ENCODE results near the gene TP53RK. TPM values are rescaled to one million over a fixed set of nuclear protein-coding genes. Genes with fewer than 3 reads are reported as not detected.

The TP53RK gene
- total and polyA plus RNA-seq, 10 donors: 6.9 to 24.2 (median 11.6) TPM

DNA sequence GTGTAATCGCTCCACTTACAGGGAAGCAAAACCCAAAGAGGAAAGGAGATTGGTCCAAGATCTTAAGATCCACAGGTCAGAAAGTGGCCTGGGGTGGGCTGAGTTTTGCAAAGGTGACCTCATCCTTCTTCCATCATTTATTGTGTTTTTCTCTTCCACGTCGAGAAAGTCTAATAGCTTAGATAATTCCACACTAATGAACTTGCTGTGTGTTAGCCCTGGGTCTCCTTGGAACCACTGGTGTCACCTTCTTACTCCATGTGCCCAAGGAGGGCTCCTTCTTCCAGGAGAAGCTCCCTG, 39.6 kb downstream of the TP53RK start:
- TF ChIP-seq POLR2AphosphoS5 (IDR thresholded peaks at IDR 0.05): no peak
- TF ChIP-seq POLR2A (IDR thresholded peaks at IDR 0.05): no peak
- TF ChIP-seq, protein P1, sequence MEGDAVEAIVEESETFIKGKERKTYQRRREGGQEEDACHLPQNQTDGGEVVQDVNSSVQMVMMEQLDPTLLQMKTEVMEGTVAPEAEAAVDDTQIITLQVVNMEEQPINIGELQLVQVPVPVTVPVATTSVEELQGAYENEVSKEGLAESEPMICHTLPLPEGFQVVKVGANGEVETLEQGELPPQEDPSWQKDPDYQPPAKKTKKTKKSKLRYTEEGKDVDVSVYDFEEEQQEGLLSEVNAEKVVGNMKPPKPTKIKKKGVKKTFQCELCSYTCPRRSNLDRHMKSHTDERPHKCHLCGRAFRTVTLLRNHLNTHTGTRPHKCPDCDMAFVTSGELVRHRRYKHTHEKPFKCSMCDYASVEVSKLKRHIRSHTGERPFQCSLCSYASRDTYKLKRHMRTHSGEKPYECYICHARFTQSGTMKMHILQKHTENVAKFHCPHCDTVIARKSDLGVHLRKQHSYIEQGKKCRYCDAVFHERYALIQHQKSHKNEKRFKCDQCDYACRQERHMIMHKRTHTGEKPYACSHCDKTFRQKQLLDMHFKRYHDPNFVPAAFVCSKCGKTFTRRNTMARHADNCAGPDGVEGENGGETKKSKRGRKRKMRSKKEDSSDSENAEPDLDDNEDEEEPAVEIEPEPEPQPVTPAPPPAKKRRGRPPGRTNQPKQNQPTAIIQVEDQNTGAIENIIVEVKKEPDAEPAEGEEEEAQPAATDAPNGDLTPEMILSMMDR (IDR thresholded peaks at IDR 0.05 in 8 of 11, conservative IDR thresholded peaks at IDR 0.05 in 3 of 11): no peak
- no peak overlapping the region for H3K4me3 ChIP-seq
- intact Hi-C loops (cut with DNase I; ENCODE audit: low total_unique reads): no loop called here
- whole genome bisulfite sequencing, 5 donors: 69 to 87% (median 78%) methylated on average over 3 of the region's 3 CpGs
- H3K36me3 ChIP-seq: no peaks in the 10 kb centered on the region
- no peak overlapping the region for H3K27ac ChIP-seq
- H3K4me1 ChIP-seq: no peaks in the 10 kb centered on the region
- no peak for DNase-seq
- H3K9me3 ChIP-seq: no peaks in the 10 kb centered on the region
- H3K27me3 ChIP-seq (replicated peaks in 1 of 7): peaks cover 0 to 53% (median 15%) of the 10 kb centered on the region in 7 donors

DNA sequence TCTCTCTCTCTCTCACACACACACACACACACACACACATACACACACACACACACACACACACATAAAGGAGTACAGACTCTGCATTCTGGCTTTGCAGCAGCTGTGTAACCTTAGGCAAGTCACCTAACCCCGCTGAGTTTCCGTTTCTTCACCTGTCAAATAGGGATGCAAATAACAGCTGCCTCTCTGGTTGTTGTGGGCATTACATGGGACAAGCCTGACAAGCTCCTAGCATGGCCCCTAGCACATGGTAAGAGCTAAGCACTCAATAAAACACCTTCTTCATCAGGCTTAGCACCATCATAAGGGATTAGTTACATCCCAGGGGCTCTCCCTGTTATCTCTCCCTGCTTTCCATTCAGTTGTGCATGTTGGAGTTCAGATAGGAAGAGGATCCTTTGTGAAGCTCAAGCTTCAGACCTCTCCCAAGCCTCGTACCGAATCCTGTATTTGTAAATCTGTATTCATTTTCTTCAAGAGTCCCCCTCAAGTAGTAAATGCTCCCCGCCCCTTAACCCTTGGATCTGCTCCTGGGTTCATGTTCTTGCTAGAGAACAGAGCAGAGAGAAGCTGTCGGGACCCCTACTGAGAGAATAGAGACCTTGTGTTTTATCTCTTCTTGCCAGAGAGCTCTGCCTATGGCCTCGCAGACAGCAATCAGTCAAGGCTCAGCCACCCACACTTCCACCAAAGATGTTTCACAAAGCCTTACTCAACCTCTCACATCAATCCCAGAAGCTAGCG, 40.2 kb downstream of the TP53RK start:
- TF ChIP-seq, protein P1 (IDR thresholded peaks at IDR 0.05 in 8 of 11, conservative IDR thresholded peaks at IDR 0.05 in 3 of 11): no peak
- TF ChIP-seq POLR2A (IDR thresholded peaks at IDR 0.05): no peak
- TF ChIP-seq POLR2AphosphoS5 (IDR thresholded peaks at IDR 0.05): no peak
- WGBS, 5 donors: 72 to 79% (median 76%) methylated on average over 8 of the region's 8 CpGs
- Histone ChIP-seq H3K4me1 (no peaks in the 10 kb centered on the region), H3K9me3 (no peaks in the 10 kb centered on the region), H3K4me3 (no peak overlapping the region), H3K27me3 (replicated peaks in 1 of 7) (peaks cover 0 to 48% (median 13%) of the 10 kb centered on the region in 7 donors), H3K27ac (no peak overlapping the region), H3K36me3 (no peaks in the 10 kb centered on the region)
- DNase-seq: no peak
- intact Hi-C loops (cut with DNase I; ENCODE audit: low total_unique reads): no loop called here

DNA sequence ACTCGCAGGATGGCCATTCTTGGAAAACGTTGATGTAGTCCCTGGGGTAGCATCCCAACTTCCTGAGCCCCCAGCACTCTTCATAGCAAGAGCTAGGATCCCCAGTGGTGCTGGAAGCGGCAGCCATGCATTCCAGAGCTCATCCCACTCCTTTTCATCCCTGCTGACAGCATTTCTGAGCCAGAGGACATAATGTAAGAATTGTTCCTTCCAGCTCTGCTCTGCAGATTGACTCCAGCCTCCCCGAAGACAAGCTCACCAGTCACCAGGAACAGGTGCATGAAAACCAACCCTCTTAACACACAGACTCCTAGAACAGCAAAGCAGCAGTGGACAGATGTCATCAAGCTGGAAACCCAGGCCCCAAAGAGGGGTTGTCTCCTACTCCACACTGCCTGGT, 41.8 kb downstream of the TP53RK start:
- TF ChIP-seq, protein P1 (IDR thresholded peaks at IDR 0.05 in 8 of 11, conservative IDR thresholded peaks at IDR 0.05 in 3 of 11): no peak
- TF ChIP-seq POLR2AphosphoS5 (IDR thresholded peaks at IDR 0.05) (no peak), POLR2A (IDR thresholded peaks at IDR 0.05) (no peak)
- no peaks in the 10 kb centered on the region for H3K4me1 ChIP-seq
- H3K27ac ChIP-seq: no peak overlapping the region
- no peak for DNase-seq
- WGBS, 5 donors: 62 to 73% (median 67%) methylated on average over 4 of the region's 4 CpGs
- H3K9me3 ChIP-seq: no peaks in the 10 kb centered on the region
- H3K4me3 ChIP-seq: no peak overlapping the region
- intact Hi-C loops (cut with DNase I; ENCODE audit: low total_unique reads): no loop called here
- no peaks in the 10 kb centered on the region for H3K36me3 ChIP-seq
- H3K27me3 ChIP-seq (replicated peaks in 1 of 7): peaks cover 0 to 41% (median 13%) of the 10 kb centered on the region in 7 donors

DNA sequence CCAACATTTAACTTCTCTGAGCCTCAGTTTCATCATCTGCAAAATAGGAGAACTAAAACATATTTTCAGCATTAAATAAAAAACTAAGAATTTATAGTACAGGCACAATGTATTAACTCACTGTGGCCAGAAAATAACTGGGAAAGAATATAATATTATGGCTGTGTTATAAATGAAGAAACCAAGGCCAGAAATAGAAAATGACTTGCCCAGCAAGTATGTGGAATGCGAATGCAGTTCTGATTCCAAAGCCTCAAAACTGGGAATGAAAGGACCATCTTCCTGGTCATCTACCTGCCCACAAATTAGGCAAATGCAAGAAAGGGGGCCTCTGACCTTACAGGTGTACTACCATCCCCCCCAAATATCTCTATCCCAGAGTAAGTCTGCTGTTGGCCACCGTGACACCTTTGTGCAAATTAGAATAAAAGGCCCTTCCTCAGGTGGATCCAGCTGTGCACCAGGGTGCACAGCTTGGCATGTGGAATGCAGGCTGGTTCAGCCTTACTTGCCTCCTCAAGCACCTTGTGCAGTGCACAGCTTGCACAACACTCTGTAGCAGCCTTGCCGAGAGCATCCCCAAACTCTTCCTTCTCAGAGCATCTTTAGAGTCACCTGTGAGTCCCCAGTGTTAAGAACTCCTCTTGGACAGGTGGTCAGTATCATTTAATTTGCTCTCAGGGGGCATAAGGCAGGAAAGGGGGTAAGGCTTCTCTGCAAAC, 42.4 kb downstream of the TP53RK start:
- no peaks in the 10 kb centered on the region for H3K4me1 ChIP-seq
- no peak overlapping the region for H3K4me3 ChIP-seq
- intact Hi-C loops (cut with DNase I; ENCODE audit: low total_unique reads): no loop called here
- no peaks in the 10 kb centered on the region for H3K9me3 ChIP-seq
- peaks cover 0 to 39% (median 13%) of the 10 kb centered on the region in 7 donors for H3K27me3 ChIP-seq (replicated peaks in 1 of 7)
- no peak for DNase-seq
- WGBS, 5 donors: 84 to 92% (median 90%) methylated on average over 3 of the region's 3 CpGs
- H3K36me3 ChIP-seq: no peaks in the 10 kb centered on the region
- TF ChIP-seq, protein P1 (IDR thresholded peaks at IDR 0.05 in 8 of 11, conservative IDR thresholded peaks at IDR 0.05 in 3 of 11): no peak
- TF ChIP-seq POLR2AphosphoS5 (IDR thresholded peaks at IDR 0.05): no peak
- no peak for TF ChIP-seq POLR2A (IDR thresholded peaks at IDR 0.05)
- H3K27ac ChIP-seq: no peak overlapping the region

All from spleen (tissue), 11 donors.